HUES48 (cell line): ENCODE measurements around the gene PLA2G2D.

Experiments
- H3K27ac ChIP-seq: one replicate; pipeline ENCODE4 v1.7.0; 2013; ENCODE audit warnings: low read depth, low read length, inconsistent platforms
- H3K27me3 ChIP-seq: 2 replicates; pipeline ENCODE4 v1.6.1; 2013; ENCODE audit warnings: mild to moderate bottlenecking, low read length; ENCODE audit not compliant: control insufficient read depth, insufficient read depth
- H3K36me3 ChIP-seq: 2 replicates; pipeline ENCODE4 v1.6.1; 2013; ENCODE audit warnings: low read length; ENCODE audit not compliant: control insufficient read depth, insufficient read depth
- H3K4me1 ChIP-seq: 2 replicates; pipeline ENCODE4 v1.6.1; 2013; ENCODE audit warnings: mild to moderate bottlenecking, low read length; ENCODE audit not compliant: control insufficient read depth, insufficient read depth
- H3K4me3 ChIP-seq: 2 replicates; pipeline ENCODE4 v1.5.1; 2013; ENCODE audit warnings: mild to moderate bottlenecking, low read depth, low read length
- H3K9ac ChIP-seq: 2 replicates; pipeline ENCODE4 v1.6.1; 2013; ENCODE audit warnings: mild to moderate bottlenecking, low read depth, low read length, moderate library complexity
- H3K9me3 ChIP-seq: 2 replicates; pipeline ENCODE4 v1.6.1; 2013; ENCODE audit warnings: low read length; ENCODE audit not compliant: control insufficient read depth, insufficient read depth

The PLA2G2D gene

GRCh38 chr1:20152599-20152930 lies 33.2 kb upstream of the PLA2G2D start:
- H3K4me3 ChIP-seq = no peak overlapping the region
- H3K9ac ChIP-seq = no peak overlapping the region
- peak overlapping the region; percentile 37 for H3K27ac ChIP-seq
- H3K9me3 ChIP-seq = no peaks in the 10 kb centered on the region
- H3K4me1 ChIP-seq = peaks cover 10% of the 10 kb centered on the region
- H3K36me3 ChIP-seq = no peaks in the 10 kb centered on the region
- no peaks in the 10 kb centered on the region for H3K27me3 ChIP-seq

- Histone ChIP-seq H3K36me3 (no peaks in the 10 kb centered on the region), H3K9ac (no peak overlapping the region)
Measured at GRCh38 chr1:20151906-20152598, 32.7 kb upstream of the PLA2G2D start.

GRCh38 chr1:20150969-20151368 lies 31.6 kb upstream of the PLA2G2D start:
- no peak overlapping the region for H3K9ac ChIP-seq
- no peaks in the 10 kb centered on the region for H3K9me3 ChIP-seq
- H3K27ac ChIP-seq = no peak overlapping the region
- no peaks in the 10 kb centered on the region for H3K27me3 ChIP-seq
- H3K36me3 ChIP-seq = no peaks in the 10 kb centered on the region
- H3K4me3 ChIP-seq = no peak overlapping the region
- peaks cover 10% of the 10 kb centered on the region for H3K4me1 ChIP-seq

More at GRCh38 chr1:20151906-20152598, 32.7 kb upstream of the PLA2G2D start:
- Histone ChIP-seq H3K27me3 (no peaks in the 10 kb centered on the region), H3K27ac (no peak overlapping the region), H3K4me3 (peak overlapping the region; percentile 45), H3K9me3 (no peaks in the 10 kb centered on the region), H3K4me1 (peaks cover 10% of the 10 kb centered on the region)

GRCh38 chr1:20150326-20150705 lies 31.0 kb upstream of the PLA2G2D start:
- H3K4me1 ChIP-seq = peaks cover 10% of the 10 kb centered on the region

GRCh38 chr1:20149601-20150325 lies 30.4 kb upstream of the PLA2G2D start:
- Histone ChIP-seq H3K36me3 (no peaks in the 10 kb centered on the region), H3K9ac (no peak overlapping the region), H3K27ac (no peak overlapping the region), H3K4me1 (peaks cover 10% of the 10 kb centered on the region), H3K4me3 (no peak overlapping the region), H3K27me3 (no peaks in the 10 kb centered on the region), H3K9me3 (no peaks in the 10 kb centered on the region)

More at GRCh38 chr1:20150326-20150705, 31.0 kb upstream of the PLA2G2D start:
- H3K9ac ChIP-seq = no peak overlapping the region
- H3K4me3 ChIP-seq = no peak overlapping the region
- no peaks in the 10 kb centered on the region for H3K9me3 ChIP-seq
- H3K36me3 ChIP-seq = no peaks in the 10 kb centered on the region
- H3K27me3 ChIP-seq = no peaks in the 10 kb centered on the region
- H3K27ac ChIP-seq = no peak overlapping the region

GRCh38 chr1:20148571-20149500 lies 29.5 kb upstream of the PLA2G2D start:
- no peaks in the 10 kb centered on the region for H3K9me3 ChIP-seq
- no peak overlapping the region for H3K27ac ChIP-seq
- peaks cover 10% of the 10 kb centered on the region for H3K4me1 ChIP-seq
- no peaks in the 10 kb centered on the region for H3K36me3 ChIP-seq
- H3K4me3 ChIP-seq = no peak overlapping the region
- H3K27me3 ChIP-seq = no peaks in the 10 kb centered on the region
- H3K9ac ChIP-seq = no peak overlapping the region

GRCh38 chr1:20147846-20148570 lies 28.7 kb upstream of the PLA2G2D start:
- no peaks in the 10 kb centered on the region for H3K9me3 ChIP-seq
- no peak overlapping the region for H3K9ac ChIP-seq
- no peak overlapping the region for H3K4me3 ChIP-seq
- H3K4me1 ChIP-seq = peaks cover 9% of the 10 kb centered on the region
- H3K27me3 ChIP-seq = no peaks in the 10 kb centered on the region
- no peak overlapping the region for H3K27ac ChIP-seq
- no peaks in the 10 kb centered on the region for H3K36me3 ChIP-seq

GRCh38 chr1:20143734-20144565 lies 24.6 kb upstream of the PLA2G2D start:
- Histone ChIP-seq H3K9me3 (no peaks in the 10 kb centered on the region), H3K27me3 (no peaks in the 10 kb centered on the region), H3K4me3 (no peak overlapping the region), H3K9ac (no peak overlapping the region), H3K27ac (no peak overlapping the region), H3K4me1 (no peaks in the 10 kb centered on the region), H3K36me3 (no peaks in the 10 kb centered on the region)

GRCh38 chr1:20143318-20143717 lies 24.0 kb upstream of the PLA2G2D start:
- Histone ChIP-seq H3K9me3 (no peaks in the 10 kb centered on the region), H3K27ac (no peak overlapping the region), H3K27me3 (no peaks in the 10 kb centered on the region), H3K36me3 (no peaks in the 10 kb centered on the region), H3K4me3 (no peak overlapping the region), H3K9ac (no peak overlapping the region), H3K4me1 (no peaks in the 10 kb centered on the region)
